ENCODE results near the gene SLC6A9.

The SLC6A9 gene

DNA sequence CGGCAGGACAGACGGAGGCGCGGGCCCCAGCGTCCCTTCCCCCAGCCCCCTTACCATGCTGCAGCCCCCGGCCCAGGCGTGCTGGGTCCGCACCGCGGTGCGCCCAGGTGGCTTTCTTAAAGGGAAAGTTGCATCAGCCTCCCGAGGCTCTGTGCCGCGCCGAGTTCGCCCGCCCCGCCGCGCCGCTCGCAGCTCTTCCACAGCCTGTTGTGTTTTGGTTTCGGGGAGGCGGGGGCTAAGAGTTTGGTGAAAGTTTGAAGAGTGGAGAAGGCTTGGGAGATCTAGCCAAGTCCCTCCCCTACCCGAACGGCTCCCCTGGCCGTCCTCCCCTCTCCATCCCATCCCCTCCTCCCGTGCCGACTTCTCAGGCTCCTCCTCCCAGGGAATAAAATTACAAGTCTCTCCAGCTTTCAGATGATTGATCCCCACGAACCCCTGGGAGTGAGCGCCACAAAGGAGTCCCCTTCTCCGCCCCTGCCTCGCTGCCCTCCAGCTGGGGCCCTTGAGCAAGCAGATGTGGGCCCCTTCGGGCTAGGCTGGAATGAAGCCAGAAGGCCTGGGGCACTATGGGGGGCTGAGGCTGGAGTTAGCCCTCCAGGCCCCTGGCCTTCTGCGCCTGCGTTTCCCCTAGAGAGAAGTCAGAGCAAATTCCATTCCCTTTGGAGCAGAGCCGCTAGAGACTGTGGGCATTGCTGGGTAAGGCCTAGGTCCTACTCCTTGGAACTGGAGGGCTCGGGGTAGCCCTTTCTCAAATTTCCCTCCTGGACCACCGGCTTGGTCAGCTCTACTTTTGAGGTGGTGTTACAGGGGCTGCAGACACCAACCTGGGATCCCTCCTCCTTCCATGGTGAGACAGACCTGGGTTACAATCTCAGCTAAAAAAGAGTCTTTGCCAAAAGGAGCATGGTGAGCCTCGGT lies at the start of gene SLC6A9:
Gene SLC6A9 (minus strand): TSS at position 211 of the 918 bp plus-strand sequence. CDS start 7,185 bp downstream, outside the sequence.
- DNase-seq: no peak

- DNase-seq: no peak
These were observed 48.3 kb upstream of the SLC6A9 start for GRCh38 chr1:44079566-44079965.

DNA sequence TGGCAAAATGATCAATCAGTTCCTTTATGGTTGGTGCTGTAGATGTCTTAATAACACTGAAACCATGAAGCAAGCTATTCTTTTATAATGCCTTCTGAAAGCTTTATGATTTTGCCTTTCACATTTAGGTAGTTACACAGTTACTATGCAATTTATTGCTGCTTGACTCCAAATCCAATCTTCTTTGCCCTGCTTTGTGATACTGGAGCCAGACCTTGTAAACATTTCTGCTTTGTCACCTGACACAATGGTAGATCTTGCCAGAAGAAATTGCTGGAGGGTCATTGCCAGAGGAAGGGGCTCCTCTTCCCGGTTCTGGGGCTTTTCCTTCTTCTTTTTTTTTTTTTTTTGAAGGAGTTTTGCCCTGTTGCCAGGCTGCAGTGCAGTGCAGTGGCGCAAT lies 46.8 kb upstream of the SLC6A9 start:
- no peak for DNase-seq

DNA sequence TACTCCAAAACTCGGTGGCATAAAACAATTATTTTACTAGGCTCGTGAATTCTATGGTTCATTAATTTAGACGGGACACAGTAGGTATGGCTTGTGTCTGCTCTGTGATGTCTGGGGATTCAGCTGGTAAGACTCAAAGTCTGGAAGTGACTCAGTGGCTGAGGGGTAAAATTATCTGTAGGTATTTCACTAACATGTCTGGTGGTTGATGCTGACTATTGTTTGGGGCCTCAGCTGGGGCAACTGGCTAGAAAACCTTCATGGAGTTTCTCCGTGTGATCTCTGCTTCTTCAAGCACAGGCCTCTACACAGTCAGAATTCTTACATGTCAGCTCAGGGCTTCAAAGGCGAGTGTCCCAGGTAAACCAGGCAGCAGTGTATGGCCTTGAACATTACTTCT lies 46.2 kb upstream of the SLC6A9 start:
- no peak for DNase-seq

DNA sequence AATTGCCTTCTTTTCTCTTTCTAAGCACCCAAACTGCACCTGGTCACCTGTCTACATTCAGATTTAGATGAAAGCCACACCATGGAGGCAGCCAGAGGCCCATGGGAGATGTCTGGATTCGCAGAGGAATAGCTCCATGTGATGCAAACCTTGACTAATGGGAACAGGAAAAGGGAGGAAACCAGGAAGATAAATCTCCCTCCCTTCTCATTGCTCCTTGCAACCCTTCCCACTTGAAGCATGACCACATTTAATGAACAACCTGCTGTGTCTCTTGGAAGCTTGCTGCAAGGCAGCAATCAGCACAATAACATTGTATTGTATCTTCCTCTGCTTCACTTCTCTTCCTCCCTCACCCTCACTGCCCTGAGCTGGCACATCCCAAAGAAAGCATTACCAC lies 44.8 kb upstream of the SLC6A9 start:
- no peak for DNase-seq

DNA sequence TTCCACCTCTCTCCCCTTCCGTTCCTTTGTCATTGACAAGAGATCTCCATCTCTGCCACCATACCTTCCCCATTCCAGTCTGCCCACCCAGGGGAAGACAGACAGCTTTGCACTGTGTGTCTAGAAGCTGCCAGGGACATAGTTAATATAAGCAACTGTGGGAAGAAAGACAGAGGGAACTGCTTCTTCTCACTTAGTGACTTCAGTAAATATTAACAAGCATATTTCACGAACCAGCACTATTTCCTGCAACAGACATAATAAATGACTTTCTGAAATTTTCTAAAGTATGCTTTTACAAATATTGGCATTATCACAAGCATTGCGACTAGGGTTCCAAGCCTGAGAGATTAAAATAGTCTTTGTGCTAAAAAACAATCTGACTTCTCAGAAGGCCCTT lies 43.2 kb upstream of the SLC6A9 start:
- no peak for DNase-seq

GRCh38 chr1:44073528-44073927 lies 42.3 kb upstream of the SLC6A9 start:
- DNase-seq: no peak

DNA sequence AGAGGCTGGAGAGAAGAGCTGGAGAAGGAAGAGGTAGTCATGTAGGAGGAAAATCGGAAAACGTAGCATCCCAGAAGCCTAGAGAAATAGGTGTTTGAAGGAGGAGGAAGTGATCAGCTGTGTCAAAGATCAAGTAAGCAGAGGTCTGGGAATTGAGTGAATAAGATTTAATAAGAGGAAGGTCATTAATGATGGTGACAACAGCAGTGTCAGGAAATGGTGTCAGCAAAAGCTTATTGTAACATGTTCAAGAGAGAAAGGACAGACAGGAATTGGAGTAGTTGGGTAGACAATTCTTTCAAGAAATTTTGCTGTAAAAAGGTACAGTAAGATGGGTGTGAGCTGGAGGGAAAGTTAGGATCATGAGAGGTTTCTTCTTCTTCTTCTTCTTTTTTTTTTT lies 41.6 kb upstream of the SLC6A9 start:
- DNase-seq: no peak

DNA sequence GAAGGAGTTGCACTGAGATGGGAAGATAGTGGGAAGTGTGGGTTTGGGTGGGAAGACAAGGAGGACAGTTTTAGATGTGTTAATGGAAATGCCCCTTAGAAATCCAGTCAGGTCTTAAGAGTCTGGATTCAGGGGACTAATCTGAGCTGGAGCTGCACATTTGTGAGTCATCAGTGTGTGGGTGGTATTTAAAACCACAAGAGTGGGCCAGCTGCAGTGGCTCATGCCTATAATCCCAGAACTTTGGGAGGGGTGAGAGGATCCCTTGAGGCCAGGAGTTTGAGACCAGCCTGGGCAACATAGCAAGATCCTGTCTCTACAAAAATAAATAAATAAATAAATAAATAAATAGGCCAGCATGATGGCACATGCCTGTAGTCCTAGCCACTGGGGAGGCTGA lies 40.9 kb upstream of the SLC6A9 start:
- no peak for DNase-seq

DNA sequence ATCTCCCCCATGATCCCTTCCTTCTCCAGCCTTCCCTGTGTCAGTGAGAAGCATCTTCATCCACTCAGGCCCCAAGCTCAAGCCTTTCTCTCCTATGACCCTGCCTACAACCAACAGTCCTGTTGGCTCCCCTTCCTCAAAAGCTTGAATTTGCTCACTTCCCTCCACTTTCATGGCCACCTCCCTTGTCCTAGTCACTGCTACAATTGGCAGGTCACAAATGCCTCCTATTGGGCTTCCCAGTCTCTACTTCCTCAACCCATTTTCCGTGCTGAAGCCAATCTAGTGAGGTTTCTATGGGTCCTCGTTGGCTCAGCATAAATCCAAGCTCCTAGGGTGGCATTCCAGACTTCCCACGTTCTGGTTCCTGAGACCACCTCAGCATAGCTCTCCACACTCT lies 40.2 kb upstream of the SLC6A9 start:
- no peak for DNase-seq

GRCh38 chr1:44068442-44068921 lies 37.2 kb upstream of the SLC6A9 start:
- no peak for DNase-seq

DNA sequence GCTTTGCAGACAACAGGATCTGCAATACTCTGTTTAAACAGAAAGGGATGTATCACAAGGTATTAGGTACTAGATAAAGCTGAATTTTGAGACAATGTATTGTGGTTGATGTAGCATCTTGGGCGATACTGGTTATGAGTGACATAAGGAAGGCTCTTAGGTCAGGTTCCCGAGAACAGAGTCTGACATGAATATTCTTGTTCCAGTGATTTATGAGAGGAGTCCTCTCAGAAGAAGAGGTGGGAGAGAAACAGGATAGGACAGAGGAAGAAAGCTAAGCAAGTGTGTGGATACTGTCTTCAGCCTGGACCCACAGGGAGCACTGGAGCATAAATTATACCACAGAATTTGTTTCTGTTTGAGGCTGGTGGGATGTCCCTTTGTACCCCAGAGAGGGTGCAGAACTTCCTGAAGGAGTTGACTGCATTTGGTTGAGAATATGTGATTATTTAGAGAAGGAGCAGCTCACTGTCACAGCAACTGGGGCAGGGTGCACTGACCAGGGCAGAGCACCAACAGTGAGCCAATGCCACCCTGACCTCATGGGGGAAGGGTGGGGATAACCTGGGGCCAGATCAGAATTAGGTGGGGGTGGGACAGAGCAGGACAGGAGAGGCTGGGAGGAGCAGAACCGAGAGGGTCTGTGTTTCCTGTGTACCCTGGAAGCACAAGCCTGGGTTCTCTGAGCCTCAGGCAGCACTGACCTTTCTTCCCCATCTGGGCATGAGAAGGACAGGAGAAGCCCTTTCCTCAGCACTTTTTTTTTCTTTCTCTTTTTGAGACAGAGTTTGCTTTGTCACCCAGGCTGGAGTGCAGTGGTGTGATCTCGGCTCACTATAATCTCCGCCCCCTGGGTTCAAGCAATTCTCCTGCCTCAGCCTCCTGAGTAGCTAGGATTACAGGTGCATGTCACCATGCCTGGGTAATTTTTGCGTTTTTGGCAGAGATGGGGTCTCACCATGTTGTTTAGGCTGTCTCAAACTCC lies 36.3 kb upstream of the SLC6A9 start:
- DNase-seq: no peak

GRCh38 chr1:44062656-44063179 lies 31.5 kb upstream of the SLC6A9 start:
- DNase-seq: no peak

DNA sequence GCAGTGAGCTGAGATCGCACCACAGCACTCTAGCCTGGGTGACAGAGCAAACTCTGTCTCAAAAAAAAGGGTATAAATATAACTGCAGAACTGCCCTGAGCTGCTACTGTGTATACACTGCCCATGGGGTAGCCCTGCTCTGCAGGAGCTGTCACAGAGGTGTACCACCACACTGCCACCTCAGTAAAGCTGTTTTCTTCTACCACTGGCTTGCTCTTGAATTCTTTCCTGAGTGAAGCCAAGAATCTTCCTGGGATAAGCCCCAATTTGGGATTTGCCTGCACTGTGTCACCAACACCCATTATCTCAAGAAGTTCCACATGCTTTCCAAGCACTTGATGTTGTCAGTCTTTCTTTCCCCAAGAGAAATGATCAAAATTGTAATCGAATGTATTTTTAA lies 30.6 kb upstream of the SLC6A9 start:
- DNase-seq: no peak

DNA sequence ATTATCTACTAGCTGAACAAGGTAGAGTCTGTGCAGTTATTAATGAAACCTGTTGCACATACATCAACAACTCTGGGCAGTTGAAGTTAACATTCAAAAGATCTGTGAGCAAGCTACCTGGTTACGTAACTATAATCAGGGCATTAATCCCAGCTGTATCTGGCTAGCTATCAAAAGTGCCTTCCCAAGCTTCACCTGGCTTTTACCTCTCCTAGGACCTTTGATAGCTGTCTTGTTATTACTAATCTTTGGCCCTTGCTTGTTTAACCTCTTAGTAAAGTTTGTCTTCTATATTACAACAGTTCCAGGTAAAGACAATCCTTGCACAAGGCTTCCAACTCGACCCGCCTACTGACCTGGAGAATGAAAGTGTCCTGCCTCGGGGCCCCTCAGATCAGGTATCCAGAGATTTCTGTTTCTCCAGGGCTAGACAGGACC lies 29.6 kb upstream of the SLC6A9 start:
- no peak for DNase-seq

DNA sequence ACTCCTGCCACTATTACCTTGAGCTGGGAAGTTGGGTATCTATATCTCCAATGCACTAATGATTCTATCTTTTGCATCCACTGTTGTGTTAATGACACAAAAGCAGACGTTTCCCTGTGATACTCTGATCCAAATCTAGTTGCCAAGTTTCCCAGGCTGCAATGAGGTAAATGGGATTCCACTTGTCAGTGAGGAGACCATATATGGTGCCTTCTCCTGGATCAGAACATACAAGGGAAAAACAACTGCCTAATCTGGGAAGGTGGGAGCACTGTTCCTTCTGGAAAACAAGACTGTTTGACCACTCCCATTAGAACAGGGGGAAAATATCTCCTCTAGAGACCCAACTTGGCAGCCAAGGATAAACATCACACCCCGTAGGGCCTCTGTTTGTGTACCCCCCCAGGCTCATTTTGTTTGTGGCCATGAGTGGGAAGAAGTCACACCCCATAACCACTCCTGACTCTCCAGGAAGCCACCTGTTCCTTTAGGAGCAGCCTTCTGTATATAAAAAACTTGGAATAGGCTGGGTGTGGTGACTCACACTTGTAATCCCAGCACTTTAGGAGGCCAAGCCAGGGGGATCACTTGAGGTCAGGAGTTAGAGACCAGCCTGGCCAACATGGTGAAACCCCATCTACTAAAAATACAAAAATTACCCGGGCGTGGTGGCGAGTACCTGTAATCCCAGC lies 28.5 kb upstream of the SLC6A9 start:
- DNase-seq: no peak

DNA sequence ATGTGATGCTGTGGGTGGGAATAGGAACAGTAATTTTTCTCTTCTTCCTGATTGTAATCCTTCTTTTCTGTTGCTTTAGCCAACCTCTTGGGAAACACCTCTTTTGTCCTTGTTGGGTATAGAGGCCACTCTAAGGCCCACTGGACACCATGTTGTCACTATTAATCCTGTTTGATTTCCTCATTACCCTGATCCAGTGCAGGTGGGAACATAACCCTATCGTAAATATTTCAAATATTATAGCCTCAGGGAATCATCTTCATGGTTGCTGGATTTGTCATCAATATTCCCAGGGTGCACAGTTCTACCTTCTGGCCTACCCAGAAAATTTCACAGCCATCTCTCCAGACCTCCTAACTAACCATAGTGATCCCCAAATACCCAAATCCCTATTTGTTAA lies 27.9 kb upstream of the SLC6A9 start:
- no peak for DNase-seq

GRCh38 chr1:44057293-44057692 lies 26.0 kb upstream of the SLC6A9 start:
- DNase-seq: no peak

DNA sequence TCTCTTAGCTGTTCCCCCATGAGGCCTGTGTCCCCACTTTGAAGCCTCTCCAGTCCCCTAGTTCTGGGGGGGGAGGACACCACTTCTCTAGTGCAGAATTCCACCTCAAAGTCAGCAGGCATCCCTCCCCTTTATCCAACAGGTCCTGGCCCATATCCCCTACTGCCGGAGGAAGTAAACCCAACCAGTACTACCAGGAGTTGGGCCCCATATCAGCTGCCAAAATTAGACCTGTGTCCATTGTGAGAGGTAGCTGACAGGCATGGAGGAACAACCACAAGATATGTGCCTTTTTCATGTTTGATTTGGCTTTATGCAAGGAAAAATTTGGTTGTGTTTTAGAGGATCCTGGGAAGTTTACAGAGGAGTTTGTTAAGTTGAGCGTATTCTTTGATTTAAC lies 22.1 kb upstream of the SLC6A9 start:
- DNase-seq: no peak

GRCh38 chr1:44050261-44050660 lies 19.0 kb upstream of the SLC6A9 start:
- DNase-seq: no peak

DNA sequence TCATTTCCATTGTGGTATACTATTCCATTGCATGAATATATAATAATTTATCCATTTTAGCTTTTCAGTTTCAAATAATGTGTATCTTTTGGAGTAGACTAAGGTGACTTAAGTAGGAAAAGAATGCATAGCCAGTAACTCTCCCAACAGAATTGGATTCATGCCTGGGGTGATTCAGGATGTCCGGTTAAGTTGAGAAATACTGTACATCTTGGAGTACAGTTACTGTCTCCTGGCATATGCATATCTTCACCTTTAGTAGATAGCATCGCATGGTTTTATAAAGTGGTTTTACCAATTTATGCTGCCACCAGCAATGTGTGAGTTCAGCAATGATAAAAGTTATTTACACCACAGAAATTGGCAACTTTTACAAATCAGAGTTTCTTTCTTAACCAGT lies 18.6 kb upstream of the SLC6A9 start:
- DNase-seq: no peak

GRCh38 chr1:44048532-44049215 lies 17.4 kb upstream of the SLC6A9 start:
- DNase-seq: no peak
